ENCODE results near the gene CCDC175.

The CCDC175 gene

GRCh38 chr14:59482541-59483331 is 93.9 kb downstream of the CCDC175 start:
- no peak for DNase-seq (ENCODE audit: low read depth)

DNA sequence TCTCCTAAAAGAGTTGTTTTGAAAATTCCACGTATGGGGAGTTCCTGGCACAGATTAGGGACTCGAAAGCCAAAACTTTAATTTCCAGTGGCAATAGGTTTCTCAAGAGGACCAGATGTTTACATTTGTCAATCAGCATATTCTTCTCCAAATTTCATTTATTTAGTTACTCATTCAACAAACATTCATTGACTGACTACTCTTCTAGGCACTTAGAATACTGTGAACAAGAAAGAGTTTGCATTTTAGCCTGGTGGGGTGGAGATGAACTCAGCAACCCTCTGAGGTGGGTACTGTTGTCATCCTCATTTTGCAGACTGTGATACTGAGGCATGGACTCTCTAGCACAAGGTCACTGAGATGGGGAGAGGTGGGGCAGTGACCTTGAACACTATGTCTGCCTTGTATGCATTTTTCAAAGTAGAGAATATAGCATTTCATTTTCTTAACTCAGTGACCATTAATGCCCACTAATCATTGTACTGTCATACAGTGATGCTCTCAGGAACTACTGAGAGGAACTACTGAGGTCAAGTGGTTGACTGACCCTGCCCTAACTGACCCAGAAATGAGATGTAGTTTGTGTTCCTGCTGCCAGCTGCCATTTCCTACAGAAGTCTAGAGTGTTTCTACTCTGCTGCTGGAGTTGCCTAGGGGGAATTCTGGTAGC is 94.6 kb downstream of the CCDC175 start:
- no peak for DNase-seq (ENCODE audit: low read depth)

- DNase-seq (ENCODE audit: low read depth): no peak
Observed at GRCh38 chr14:59481407-59481806, 95.2 kb downstream of the CCDC175 start.

GRCh38 chr14:59480166-59480565 is 96.4 kb downstream of the CCDC175 start:
- no peak for DNase-seq (ENCODE audit: low read depth)

- DNase-seq (ENCODE audit: low read depth): no peak
Observed at GRCh38 chr14:59478540-59478939, 98.1 kb downstream of the CCDC175 start.

DNA sequence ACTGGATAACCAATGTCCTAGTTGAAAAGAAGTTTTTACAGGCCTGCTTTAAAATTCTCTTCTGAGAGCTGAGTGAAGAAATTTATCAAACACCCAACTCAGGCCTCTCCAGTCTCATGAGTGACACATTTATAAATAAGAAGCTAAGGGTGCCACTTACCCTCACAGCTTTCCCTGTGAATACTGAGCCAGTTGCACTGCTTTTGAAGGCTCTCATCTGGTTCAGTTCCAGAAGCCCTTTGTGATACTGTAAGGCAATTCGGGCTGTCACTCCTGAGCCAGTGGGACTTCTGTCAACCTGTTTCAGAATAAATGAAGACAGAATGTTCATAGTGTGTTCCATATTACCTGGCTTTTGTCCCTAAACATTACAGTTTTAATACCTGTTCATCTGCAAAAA is 100.9 kb downstream of the CCDC175 start:
- no peak for DNase-seq (ENCODE audit: low read depth)

GRCh38 chr14:59474172-59474571 is 102.4 kb downstream of the CCDC175 start:
- no peak for DNase-seq (ENCODE audit: low read depth)

- no peak for DNase-seq (ENCODE audit: low read depth)
Observed at GRCh38 chr14:59465316-59466135, 111.1 kb downstream of the CCDC175 start, which contains the start of gene GPR135. GPR135 (minus strand) TSS chr14:59465380; CDS start chr14:59465226, 154 bp downstream.

DNA sequence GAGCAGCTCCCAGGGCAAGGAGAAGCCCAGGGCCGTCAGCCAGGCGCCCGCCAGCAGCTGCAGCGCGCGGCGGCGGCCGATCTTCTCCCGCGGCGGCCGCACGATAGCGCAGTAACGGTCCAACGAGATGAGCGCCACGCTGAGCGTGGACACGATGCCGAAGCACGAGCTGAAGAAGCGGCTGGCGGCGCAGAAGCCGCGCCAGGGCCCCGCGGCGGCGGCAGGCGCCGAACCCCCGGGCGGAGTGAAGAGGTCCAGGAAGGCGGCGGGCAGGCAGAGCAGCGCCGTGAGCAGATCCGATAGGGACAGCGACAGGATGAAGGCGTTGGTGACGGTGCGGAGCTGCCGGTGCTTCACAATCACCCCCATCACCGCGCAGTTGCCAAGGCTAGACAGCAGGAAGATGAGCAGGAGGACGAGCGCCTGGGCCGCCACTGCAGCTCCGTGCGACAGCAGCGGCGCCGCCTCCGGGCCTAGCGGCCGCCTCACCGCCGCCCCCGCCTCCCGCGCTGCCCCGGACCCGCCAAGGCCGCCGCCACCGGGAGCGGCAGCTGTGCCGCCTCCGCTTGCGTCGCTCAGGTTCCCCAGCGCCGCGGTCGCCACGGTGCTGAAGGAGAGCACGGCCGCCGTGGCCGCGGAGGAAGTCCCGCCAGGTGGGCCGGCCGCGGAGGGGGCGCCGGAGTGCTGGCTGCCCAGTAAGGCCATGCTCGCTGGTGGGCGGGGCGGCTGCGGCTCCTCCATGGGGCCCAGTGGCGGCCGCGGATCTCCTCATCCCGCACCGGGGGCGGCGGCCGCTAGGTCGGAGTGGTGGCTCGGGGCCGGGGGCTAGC is 111.9 kb downstream of the CCDC175 start:
- DNase-seq (ENCODE audit: low read depth): peak; percentile 41

DNA sequence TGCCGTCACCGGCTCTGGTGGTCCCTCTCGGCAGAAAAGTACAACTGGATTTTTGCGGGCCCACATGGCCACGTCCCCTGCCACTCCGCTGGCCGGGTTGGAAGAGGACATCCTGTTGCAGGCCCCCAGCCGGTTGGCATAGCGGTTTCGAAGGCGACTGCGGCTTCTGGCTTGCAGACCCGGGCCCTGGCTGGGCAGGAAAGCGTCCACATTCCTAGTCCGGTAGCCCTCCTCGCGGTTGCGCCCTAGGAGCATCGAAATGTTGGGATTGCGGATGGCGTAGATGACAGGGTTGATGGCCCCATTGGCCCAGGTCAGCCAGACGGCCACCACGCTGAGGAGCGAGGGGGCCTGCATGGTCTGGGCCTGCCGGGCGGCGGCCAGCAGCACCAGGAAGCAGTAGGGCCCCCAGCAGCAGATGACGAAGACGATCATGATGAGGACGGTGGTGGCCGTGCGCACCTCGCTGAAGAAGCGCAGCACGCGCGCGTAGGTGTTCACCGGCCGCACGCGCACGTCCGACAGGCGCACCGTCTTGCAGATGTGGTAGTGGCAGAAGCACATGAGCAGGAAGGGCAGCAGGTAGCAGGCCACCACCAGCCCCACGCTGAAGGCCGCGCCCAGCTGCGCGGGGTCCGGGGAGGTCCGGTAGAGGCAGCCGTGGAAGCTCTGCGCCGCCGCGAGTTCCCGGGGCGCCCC is 112.7 kb downstream of the CCDC175 start:
- no peak for DNase-seq (ENCODE audit: low read depth)

DNA sequence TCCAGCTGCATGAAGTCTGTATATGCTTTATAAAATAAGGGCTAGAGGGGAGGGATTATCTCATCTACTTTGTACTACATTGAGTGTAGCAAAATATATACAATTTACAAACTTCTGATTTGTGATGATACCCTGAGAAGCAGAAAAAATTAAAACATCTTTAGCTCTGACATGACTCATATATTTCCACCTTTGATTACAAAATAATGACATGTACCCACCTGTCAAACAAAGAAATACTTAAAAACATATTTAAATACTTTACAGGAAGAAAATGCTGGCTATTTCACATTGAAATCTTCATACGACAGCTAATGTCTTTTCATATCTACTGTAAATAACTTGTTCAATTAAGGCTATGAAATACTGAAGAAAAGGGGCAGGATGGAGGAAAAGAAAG is 114.7 kb downstream of the CCDC175 start:
- DNase-seq (ENCODE audit: low read depth): no peak

DNA sequence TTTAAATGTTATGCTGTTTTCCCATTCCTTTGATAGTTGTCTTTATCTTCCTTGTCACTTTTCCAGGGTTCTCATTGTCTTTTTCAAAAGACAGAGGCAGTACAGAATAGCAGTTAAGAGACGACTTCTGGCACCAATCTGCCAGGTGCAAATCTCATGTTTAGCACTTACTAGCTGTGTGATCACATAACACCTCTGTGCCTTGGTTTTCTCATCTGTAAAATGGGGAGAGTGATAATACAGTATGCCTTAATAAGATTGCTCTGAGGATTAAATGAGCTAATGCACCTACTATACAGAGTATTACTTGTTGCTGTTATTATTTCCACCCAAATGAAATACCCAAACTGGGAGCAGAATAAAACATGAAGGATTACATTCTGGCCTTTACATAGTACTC is 116.2 kb downstream of the CCDC175 start:
- no peak for DNase-seq (ENCODE audit: low read depth)

DNA sequence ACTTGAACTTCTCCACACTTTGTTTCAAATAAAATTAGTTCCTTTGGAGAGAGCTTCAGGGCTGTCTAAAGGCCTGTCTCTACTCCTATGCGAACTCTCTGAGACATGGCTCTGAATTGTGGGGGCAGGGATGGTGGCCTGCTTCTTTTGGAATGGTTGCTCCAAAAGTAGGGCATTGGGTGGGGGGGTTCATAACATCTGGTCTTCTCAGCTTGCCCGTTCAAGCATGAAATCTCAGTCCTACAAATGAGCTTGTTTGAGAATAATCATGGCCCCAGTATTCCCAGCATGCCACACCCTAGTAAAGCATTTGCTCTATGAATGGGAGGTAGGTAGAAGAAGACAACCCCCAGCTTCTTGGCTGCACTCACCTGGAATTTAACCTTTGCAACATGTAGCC is 118.1 kb downstream of the CCDC175 start:
- DNase-seq (ENCODE audit: low read depth): no peak

DNA sequence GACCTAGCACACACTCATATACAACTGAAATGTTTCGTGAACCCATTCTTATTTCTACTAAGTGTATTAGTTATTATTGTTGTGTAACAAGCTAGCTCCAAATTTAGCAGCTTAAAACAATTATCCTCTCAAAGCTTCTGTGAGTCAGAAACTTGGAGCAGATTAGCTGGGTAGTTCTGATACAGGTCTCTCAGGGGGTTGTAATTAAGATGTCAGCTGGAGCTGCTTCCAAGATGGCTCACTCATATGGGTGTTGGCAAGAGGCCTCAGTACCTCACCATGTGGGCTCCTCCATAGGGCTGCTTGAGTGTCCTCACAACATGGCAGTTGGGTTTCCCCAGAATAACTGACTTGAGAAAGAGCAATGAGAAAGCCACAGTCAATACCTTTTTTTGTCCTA is 121.2 kb downstream of the CCDC175 start:
- DNase-seq (ENCODE audit: low read depth): no peak
